Breast epithelium (tissue), 3 donors: ENCODE results near the gene RPS6KL1.

ENCODE experiments used
- CTCF ChIP-seq, 3 donors: fragments of 450-650 bp; IDR thresholded peaks; one replicate each; pipeline ENCODE4 v1.5.1; 2016 to 2017; ENCODE audit warnings: antibody characterized with exemption in 3 of 3, mild to moderate bottlenecking in 3 of 3, moderate library complexity in 3 of 3
- POLR2A ChIP-seq: fragments of 450-650 bp; IDR thresholded peaks from one replicate; pipeline ENCODE4 v1.6.1; 2016; ENCODE audit warnings: antibody characterized with exemption, mild to moderate bottlenecking, moderate library complexity
- POLR2AphosphoS5 ChIP-seq, 3 donors: sonication (generic); formaldehyde crosslinking; IDR thresholded peaks; one replicate each; pipeline ENCODE4 v1.6.1; 2017; ENCODE audit warnings: antibody characterized with exemption in 3 of 3

- TF ChIP-seq CTCF (IDR thresholded peaks at IDR 0.05), result no peak
- no peak for TF ChIP-seq POLR2A
- no peak for TF ChIP-seq POLR2AphosphoS5 (IDR thresholded peaks at IDR 0.05)
These were observed 15.3 kb downstream of the RPS6KL1 start for GRCh38 chr14:74907744-74908143.
